Activated T-cell treated with anti-CD3 and anti-CD28 coated beads, Interleukin-2, amount 50 U/mL, for 72 hours (primary cell): ENCODE data around the gene FNDC3A. TPM values are rescaled to one million over a fixed set of nuclear protein-coding genes. Genes with fewer than 3 reads are reported as not detected.

Source experiments
- ATAC-seq, 2 donors: fragments of 150-1000 bp; cut with Tn5 transposase; replicated peaks in 1 of 2; 2 replicates each; pipeline ENCODE4 v1.10.0; 2021; ENCODE audit warnings: moderate library complexity in 2 of 2, mild to moderate bottlenecking in 1 of 2
- DNase-seq, 2 donors: peaks; one replicate each; pipeline ENCODE4 v3.0.0; 2021 to 2022; ENCODE audit warnings: mixed read lengths in 1 of 2
- H3K27ac Mint-ChIP-seq: one replicate; pipeline ENCODE4 v1.8.0; 2022; ENCODE audit warnings: mild to moderate bottlenecking, moderate library complexity, mixed read lengths
- H3K27me3 Mint-ChIP-seq: one replicate; pipeline ENCODE4 v1.8.0; 2022; ENCODE audit warnings: low read depth, mixed read lengths
- H3K36me3 Mint-ChIP-seq, 2 donors: one replicate each; pipeline ENCODE4 v1.8.0; 2022; ENCODE audit warnings: mixed read lengths in 2 of 2, mild to moderate bottlenecking in 1 of 2; ENCODE audit not compliant: insufficient read depth in 2 of 2
- H3K4me1 Mint-ChIP-seq: one replicate; pipeline ENCODE4 v1.8.0; 2022; ENCODE audit warnings: low read depth, mixed read lengths
- H3K4me3 Mint-ChIP-seq, 2 donors: one replicate each; pipeline ENCODE4 v1.8.0; 2022; ENCODE audit warnings: mild to moderate bottlenecking in 2 of 2, mixed read lengths in 2 of 2, moderate library complexity in 2 of 2
- H3K9me3 Mint-ChIP-seq, 2 donors: one replicate each; pipeline ENCODE4 v1.8.0; 2022; ENCODE audit warnings: mixed read lengths in 2 of 2
- total RNA-seq, 2 donors: library from RNA; stranded (reverse); gene quantifications; one replicate each; pipeline ENCODE4 v1.2.3, GENCODE V29; 2022

The FNDC3A gene
- total RNA-seq, 2 donors from 2014 or later, result 26.7 to 33.1 TPM

DNA sequence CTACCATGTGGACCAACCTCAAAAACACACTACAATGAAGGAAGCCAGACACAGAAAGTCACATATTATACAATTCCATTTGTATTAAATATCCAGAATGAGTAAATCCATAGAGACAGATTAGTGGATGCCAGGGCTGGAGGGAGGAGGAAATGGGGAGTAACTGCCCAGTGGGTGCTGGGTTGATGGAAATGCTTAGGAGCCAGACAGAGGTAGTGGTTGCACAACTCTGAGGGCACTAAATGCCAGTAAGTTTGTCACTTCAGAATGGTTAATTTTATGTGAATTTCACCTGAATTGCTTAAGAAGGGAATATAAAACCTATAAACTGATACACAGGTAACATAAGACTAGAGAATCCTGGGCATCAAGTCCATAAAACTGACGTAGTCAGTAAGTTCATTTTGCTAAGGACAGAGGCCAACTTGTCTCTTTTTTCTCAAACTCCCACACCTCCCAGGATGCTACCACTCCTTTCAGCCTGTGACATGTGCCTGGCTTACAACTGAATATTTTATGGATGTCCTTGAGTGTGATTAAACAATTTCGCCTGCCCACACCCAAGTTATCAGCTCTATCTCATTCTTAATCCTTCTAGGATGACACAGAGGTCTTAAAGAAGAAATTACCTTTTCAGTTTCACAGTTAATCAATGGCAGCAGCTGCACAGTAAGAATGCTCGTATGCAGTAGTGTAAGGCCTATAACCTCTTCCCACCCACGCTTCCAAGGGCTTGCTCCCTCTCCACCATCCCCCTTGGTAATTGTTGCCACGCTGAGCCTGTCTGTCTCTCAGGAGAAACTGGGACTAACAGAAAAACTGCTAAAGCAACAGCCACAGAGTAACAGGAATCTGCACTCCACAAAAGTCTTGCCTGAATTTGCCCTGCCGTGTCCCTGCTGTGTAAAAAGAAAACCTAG lies 238.5 kb downstream of the FNDC3A start:
- DNase-seq, result no peak
- Mint-ChIP-seq H3K4me3 (no peak overlapping the region), H3K9me3 (no peaks in the 10 kb centered on the region), H3K27ac (peak overlapping the region; percentile 36), H3K4me1 (peaks cover 15% of the 10 kb centered on the region), H3K27me3 (peaks cover 27% of the 10 kb centered on the region), H3K36me3 (peaks cover 2 to 4% of the 10 kb centered on the region in 2 donors)
- no peak for ATAC-seq

- Mint-ChIP-seq H3K9me3 (no peaks in the 10 kb centered on the region), H3K27ac (peak overlapping the region; percentile 61), H3K36me3 (peaks cover 2% of the 10 kb centered on the region in 2 donors), H3K27me3 (peaks cover 33% of the 10 kb centered on the region), H3K4me3 (no peak overlapping the region), H3K4me1 (peaks cover 18% of the 10 kb centered on the region)
- DNase-seq (peak; percentile 33 to 34), ATAC-seq (peak; percentile 66 to 72)
Measured at GRCh38 chr13:49214917-49215376, 239.2 kb downstream of the FNDC3A start.

DNA sequence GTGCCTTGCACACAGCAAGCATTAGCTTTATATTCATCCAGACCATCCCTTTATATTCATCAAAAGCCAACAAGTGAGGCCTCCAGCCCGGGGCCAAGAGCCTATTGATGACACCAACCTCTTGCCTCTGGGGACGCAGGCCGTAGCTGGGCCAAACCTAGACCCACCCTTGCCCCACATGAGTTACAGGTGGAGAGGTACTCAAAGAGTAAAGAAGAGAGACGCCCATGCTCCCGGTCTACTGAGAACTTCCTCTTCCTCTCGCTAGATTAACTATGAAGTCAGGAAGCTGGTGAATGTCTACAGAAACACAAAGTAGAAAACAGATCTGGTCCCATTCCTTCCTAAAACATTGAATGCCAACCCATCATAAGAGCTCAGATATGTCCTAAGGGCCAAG lies 240.6 kb downstream of the FNDC3A start:
- no peak overlapping the region for H3K4me3 Mint-ChIP-seq

GRCh38 chr13:49217962-49218492 lies 242.3 kb downstream of the FNDC3A start:
- Mint-ChIP-seq H3K9me3 (no peaks in the 10 kb centered on the region), H3K27me3 (peaks cover 53% of the 10 kb centered on the region), H3K27ac (no peak overlapping the region), H3K4me3 (peak overlapping the region in 1 of 2 donors; percentile 11), H3K36me3 (peaks cover 0 to 4% of the 10 kb centered on the region in 2 donors), H3K4me1 (peaks cover 23% of the 10 kb centered on the region)
- ATAC-seq (no peak), DNase-seq (no peak)

More for the DNA sequence above, 240.6 kb downstream of the FNDC3A start:
- no peak for ATAC-seq
- Mint-ChIP-seq H3K36me3 (peaks cover 0 to 4% of the 10 kb centered on the region in 2 donors), H3K4me1 (peaks cover 21% of the 10 kb centered on the region), H3K27ac (no peak overlapping the region), H3K9me3 (no peaks in the 10 kb centered on the region), H3K27me3 (peaks cover 37% of the 10 kb centered on the region)
- DNase-seq, result no peak

GRCh38 chr13:49218493-49219051 lies 242.9 kb downstream of the FNDC3A start:
- H3K27me3 Mint-ChIP-seq, result peaks cover 55% of the 10 kb centered on the region
- peak overlapping the region in 1 of 2 donors; percentile 78 for H3K4me3 Mint-ChIP-seq

DNA sequence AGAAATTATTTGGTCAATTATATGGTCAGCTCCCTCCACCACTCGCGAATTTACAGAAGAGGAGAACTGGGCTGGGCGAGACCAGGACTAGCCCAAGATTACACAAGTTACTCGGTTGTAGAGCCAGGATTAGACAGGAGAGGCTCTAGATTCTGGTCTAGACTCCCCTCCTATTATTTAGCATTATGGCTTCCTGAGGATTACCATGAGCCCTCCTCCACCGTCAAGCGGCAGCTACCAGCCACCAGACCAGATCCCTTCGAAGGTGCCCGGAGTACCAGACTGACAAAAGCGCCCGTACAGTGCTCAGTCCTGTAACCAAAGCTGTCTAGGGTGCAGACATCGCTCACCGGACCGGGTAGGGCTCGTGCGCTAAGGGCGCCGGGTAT lies 243.9 kb downstream of the FNDC3A start:
- H3K4me1 Mint-ChIP-seq, result peaks cover 17% of the 10 kb centered on the region
- H3K27me3 Mint-ChIP-seq, result peaks cover 61% of the 10 kb centered on the region
- no peak overlapping the region for H3K27ac Mint-ChIP-seq
- H3K36me3 Mint-ChIP-seq, result peaks cover 0 to 4% of the 10 kb centered on the region in 2 donors
- H3K9me3 Mint-ChIP-seq, result no peaks in the 10 kb centered on the region
- peak in 1 of 2 donors; percentile 10 for DNase-seq
- peak overlapping the region; percentile 71 to 78 for H3K4me3 Mint-ChIP-seq
- no peak for ATAC-seq

More at GRCh38 chr13:49218493-49219051, 242.9 kb downstream of the FNDC3A start:
- peaks cover 23% of the 10 kb centered on the region for H3K4me1 Mint-ChIP-seq
- no peak for DNase-seq
- no peak overlapping the region for H3K27ac Mint-ChIP-seq
- peaks cover 0 to 4% of the 10 kb centered on the region in 2 donors for H3K36me3 Mint-ChIP-seq
- no peak for ATAC-seq
- no peaks in the 10 kb centered on the region for H3K9me3 Mint-ChIP-seq

GRCh38 chr13:49220036-49220855 lies 244.5 kb downstream of the FNDC3A start, which contains the start of gene MLNR:
Gene MLNR, plus strand, starts transcription at chr13:49220338. Its CDS starts 0 bp downstream, at chr13:49220338.
- peak; percentile 62 to 67 for DNase-seq
- Mint-ChIP-seq H3K9me3 (no peaks in the 10 kb centered on the region), H3K4me1 (peaks cover 11% of the 10 kb centered on the region), H3K36me3 (peaks cover 0 to 4% of the 10 kb centered on the region in 2 donors), H3K27me3 (peaks cover 63% of the 10 kb centered on the region), H3K27ac (peak within 1 kb of the TSS; percentile 53), H3K4me3 (peak within 1 kb of the TSS; percentile 81 to 87)
- peak; percentile 78 for ATAC-seq

GRCh38 chr13:49220856-49221589 lies 245.3 kb downstream of the FNDC3A start:
- Mint-ChIP-seq H3K4me1 (peaks cover 10% of the 10 kb centered on the region), H3K36me3 (peaks cover 0 to 4% of the 10 kb centered on the region in 2 donors), H3K27ac (no peak overlapping the region), H3K9me3 (no peaks in the 10 kb centered on the region), H3K4me3 (peak overlapping the region; percentile 81 to 87), H3K27me3 (peaks cover 64% of the 10 kb centered on the region)
- peak; percentile 57 for ATAC-seq
- DNase-seq, result peak; percentile 34 to 43

DNA sequence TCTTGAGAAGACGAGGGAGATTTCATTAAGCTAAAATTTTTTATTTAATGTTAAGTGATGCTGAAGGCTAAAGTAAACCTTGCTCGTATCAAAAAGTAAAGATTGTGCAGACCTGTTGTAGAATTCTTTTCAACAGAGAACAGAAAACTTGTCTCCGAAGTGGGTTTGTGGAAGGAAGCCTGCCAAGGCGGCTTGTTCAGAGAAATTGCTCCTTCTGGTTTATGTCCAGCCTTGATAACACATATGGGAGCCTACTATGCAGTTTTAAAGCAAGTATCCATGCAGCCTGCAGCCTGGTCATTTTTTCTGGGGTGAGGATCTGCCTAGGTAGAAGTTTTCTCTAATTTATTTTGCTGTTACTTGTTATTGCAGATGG lies 245.9 kb downstream of the FNDC3A start:
- H3K36me3 Mint-ChIP-seq, result peaks cover 0 to 4% of the 10 kb centered on the region in 2 donors
- H3K27ac Mint-ChIP-seq, result no peak overlapping the region
- peak overlapping the region; percentile 81 to 87 for H3K4me3 Mint-ChIP-seq
- ATAC-seq, result no peak
- no peak for DNase-seq
- H3K4me1 Mint-ChIP-seq, result peaks cover 10% of the 10 kb centered on the region
- peaks cover 64% of the 10 kb centered on the region for H3K27me3 Mint-ChIP-seq
- H3K9me3 Mint-ChIP-seq, result no peaks in the 10 kb centered on the region

GRCh38 chr13:49225223-49226042 lies 249.7 kb downstream of the FNDC3A start:
- Mint-ChIP-seq H3K4me1 (peaks cover 4% of the 10 kb centered on the region), H3K27ac (no peak overlapping the region), H3K4me3 (no peak overlapping the region), H3K9me3 (no peaks in the 10 kb centered on the region), H3K36me3 (peaks cover 0 to 2% of the 10 kb centered on the region in 2 donors), H3K27me3 (peaks cover 31% of the 10 kb centered on the region)
- DNase-seq, result no peak
- no peak for ATAC-seq

DNA sequence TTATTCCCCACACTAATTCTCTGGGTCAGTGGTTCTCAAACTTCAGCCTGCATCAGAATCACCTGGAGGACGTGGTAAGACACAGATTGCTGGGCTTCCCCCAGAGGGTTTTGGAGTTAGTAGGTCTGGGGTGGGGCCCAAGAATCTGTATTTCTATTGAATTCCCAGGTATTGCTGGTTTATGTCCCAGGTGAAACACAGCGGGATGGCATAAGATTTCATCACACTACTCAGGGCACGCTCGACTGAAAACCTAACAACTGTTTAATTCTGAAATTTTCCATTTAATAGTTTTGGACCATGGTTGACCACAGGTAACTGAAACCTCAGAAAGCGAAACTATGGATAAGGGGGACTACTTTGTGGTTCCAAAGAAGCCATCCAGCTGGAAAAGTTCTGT lies 250.9 kb downstream of the FNDC3A start:
- ATAC-seq (no peak), DNase-seq (no peak)
- H3K36me3 Mint-ChIP-seq, result no peaks in the 10 kb centered on the region
- H3K9me3 Mint-ChIP-seq, result no peaks in the 10 kb centered on the region
- H3K4me1 Mint-ChIP-seq, result no peaks in the 10 kb centered on the region
- peaks cover 25% of the 10 kb centered on the region for H3K27me3 Mint-ChIP-seq
- H3K4me3 Mint-ChIP-seq, result no peak overlapping the region
- no peak overlapping the region for H3K27ac Mint-ChIP-seq
